Left ventricle myocardium inferior (tissue), 1 donor: ENCODE results near the gene SMC4. TPM values are rescaled to one million over a fixed set of nuclear protein-coding genes. Genes with fewer than 3 reads are reported as not detected.
"Not testable (repeated sequence)": the region's sequence is repeated elsewhere in the genome, so short reads cannot be mapped to it uniquely, and the experiment has no call there.

Experiments used
- DNase-seq: peaks from one replicate; pipeline ENCODE4 v3.0.0-alpha.2; 2020
- H3K27ac ChIP-seq: fragments of 200-600 bp; replicated peaks from 2 replicates; pipeline ENCODE4 v1.8.0; 2021
- H3K27me3 ChIP-seq: fragments of 200-600 bp; 2 replicates; pipeline ENCODE4 v1.8.0; 2021; ENCODE audit warnings: low read depth
- H3K36me3 ChIP-seq: fragments of 200-600 bp; 2 replicates; pipeline ENCODE4 v1.8.0; 2021
- H3K4me1 ChIP-seq: fragments of 200-600 bp; 2 replicates; pipeline ENCODE4 v1.8.0; 2021
- H3K4me3 ChIP-seq: fragments of 200-600 bp; 2 replicates; pipeline ENCODE4 v1.8.0; 2021; ENCODE audit warnings: mild to moderate bottlenecking, moderate library complexity
- H3K9me3 ChIP-seq: fragments of 200-600 bp; replicated peaks from 2 replicates; pipeline ENCODE4 v1.8.0; 2021
- intact Hi-C: fragments of 100-400 bp; cut with micrococcal nuclease; formaldehyde crosslinking; loops from one replicate; pipeline ENCODE4 v1.11.0; 2022
- total RNA-seq: library from RNA; stranded (reverse); fragmentation: NEBNext Ultra II Directional; extraction: Animal tissue kit (Norgen Biotek cat#: 25700); gene quantifications from one replicate; pipeline ENCODE4 v1.2.1, GENCODE V29; 2021
- TF ChIP-seq, protein P1 (sequence below): fragments of 200-600 bp; IDR thresholded peaks from 2 replicates; pipeline ENCODE4 v1.8.0; 2021; ENCODE audit warnings: antibody characterized with exemption, mild to moderate bottlenecking, borderline replicate concordance
- donor health status: DM: no; HTN: yes; CAD: no; lungs with severe emphysema.

The SMC4 gene
- total RNA-seq, 1 donor from 2014 or later = 18.4 TPM

DNA sequence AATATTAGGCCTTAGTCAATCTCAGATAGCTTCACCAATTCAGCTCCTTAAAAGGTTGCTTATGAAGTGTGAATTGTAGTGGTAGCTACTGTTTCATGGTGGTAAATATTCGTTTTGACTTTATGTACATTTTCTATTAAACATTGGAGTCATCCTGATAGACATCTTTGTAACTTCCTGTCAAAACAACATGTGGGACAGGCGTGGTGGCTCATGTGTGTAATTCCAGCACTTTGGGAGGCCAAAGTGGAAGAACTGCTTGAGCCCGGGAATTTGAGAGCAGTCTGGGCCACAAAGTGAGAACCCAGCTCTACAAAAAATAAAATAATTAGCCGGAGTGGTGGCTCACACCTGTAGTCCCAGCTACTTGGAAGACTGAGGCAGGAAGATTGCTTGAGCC lies 52.2 kb downstream of the SMC4 start:
- H3K4me1 ChIP-seq = peaks cover 22% of the 10 kb centered on the region
- H3K4me3 ChIP-seq = no peak overlapping the region
- peaks cover 34% of the 10 kb centered on the region for H3K27me3 ChIP-seq
- H3K9me3 ChIP-seq = no peaks in the 10 kb centered on the region
- H3K36me3 ChIP-seq = no peaks in the 10 kb centered on the region
- intact Hi-C loops = no loop called here
- DNase-seq = no peak
- TF ChIP-seq, protein P1, sequence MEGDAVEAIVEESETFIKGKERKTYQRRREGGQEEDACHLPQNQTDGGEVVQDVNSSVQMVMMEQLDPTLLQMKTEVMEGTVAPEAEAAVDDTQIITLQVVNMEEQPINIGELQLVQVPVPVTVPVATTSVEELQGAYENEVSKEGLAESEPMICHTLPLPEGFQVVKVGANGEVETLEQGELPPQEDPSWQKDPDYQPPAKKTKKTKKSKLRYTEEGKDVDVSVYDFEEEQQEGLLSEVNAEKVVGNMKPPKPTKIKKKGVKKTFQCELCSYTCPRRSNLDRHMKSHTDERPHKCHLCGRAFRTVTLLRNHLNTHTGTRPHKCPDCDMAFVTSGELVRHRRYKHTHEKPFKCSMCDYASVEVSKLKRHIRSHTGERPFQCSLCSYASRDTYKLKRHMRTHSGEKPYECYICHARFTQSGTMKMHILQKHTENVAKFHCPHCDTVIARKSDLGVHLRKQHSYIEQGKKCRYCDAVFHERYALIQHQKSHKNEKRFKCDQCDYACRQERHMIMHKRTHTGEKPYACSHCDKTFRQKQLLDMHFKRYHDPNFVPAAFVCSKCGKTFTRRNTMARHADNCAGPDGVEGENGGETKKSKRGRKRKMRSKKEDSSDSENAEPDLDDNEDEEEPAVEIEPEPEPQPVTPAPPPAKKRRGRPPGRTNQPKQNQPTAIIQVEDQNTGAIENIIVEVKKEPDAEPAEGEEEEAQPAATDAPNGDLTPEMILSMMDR = no peak
- H3K27ac ChIP-seq = no peak overlapping the region

DNA sequence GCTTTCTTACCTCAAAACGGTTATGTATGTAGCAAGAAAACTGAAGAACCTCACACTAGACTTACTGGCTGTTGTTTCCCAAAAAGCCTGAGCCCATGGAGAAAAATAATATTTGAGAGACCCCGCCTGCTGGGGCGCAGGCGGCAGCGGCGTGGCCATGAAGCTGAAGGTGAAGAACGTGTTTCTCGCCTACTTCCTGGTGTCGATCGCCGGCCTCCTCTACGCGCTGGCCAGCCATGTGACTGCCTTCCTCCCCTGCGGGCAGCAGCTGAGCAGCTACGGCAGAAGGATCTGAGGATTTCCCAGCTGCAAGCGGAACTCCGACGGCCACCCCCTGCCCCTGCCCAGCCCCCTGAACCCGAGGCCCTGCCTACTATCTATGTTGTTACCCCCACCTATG lies 52.8 kb downstream of the SMC4 start:
- H3K27ac ChIP-seq, intact Hi-C loops: not testable (repeated sequence)

DNA sequence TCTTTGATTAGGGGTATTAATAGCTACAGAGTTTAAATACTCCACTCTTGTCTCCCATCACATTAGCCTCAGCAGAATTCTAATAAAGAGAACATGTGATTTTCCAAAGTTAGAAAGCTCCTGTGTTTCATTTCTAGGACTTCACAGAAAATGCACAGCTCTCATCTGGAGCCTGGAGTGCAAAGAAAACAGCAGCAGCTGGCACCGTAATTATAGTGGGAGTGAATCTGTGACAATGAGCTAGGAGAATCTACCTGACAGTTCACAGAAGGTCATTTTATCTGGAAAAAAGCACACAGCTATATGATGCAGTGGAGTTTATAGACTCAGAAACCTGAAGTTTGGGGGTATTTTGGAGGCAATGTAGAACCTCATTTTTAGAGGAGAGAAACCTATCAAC lies 55.5 kb downstream of the SMC4 start:
- TF ChIP-seq, protein P1 = no peak
- peaks cover 10% of the 10 kb centered on the region for H3K4me1 ChIP-seq

More for the DNA sequence above, 52.8 kb downstream of the SMC4 start:
- Histone ChIP-seq H3K4me1 (peaks cover 22% of the 10 kb centered on the region), H3K27me3 (peaks cover 29% of the 10 kb centered on the region)
- not testable (repeated sequence) for H3K9me3 ChIP-seq, H3K36me3 ChIP-seq, DNase-seq, H3K4me3 ChIP-seq

DNA sequence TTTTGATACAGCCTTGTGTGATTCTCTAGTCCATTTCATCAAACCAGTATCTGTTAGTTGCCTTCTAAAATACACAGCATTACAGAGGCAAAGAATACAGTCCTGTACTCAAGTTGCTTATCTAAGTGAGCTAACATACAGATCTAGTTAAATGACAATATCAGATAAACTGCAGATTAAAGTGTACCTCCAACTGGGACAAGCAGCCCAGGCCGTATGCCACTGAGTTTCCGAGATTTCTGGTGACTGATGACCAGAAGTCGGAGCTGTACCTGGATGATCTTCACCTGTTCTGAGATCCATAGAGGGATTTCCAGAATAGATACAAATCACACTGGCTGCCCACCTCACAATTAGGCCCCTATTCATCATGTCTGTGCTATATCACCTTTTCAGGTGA lies 56.4 kb downstream of the SMC4 start:
- H3K9me3 ChIP-seq = no peaks in the 10 kb centered on the region
- H3K27ac ChIP-seq = no peak overlapping the region
- no peak overlapping the region for H3K4me3 ChIP-seq
- DNase-seq = no peak
- intact Hi-C loops = no loop called here
- peaks cover 6% of the 10 kb centered on the region for H3K27me3 ChIP-seq
- peaks cover under 1% of the 10 kb centered on the region for H3K4me1 ChIP-seq
- TF ChIP-seq, protein P1 = no peak
- no peaks in the 10 kb centered on the region for H3K36me3 ChIP-seq

More for the DNA sequence above, 55.5 kb downstream of the SMC4 start:
- DNase-seq = no peak
- H3K4me3 ChIP-seq = no peak overlapping the region
- H3K36me3 ChIP-seq = no peaks in the 10 kb centered on the region
- no peaks in the 10 kb centered on the region for H3K9me3 ChIP-seq
- H3K27ac ChIP-seq = no peak overlapping the region
- H3K27me3 ChIP-seq = peaks cover 8% of the 10 kb centered on the region
- intact Hi-C loops = no loop called here

DNA sequence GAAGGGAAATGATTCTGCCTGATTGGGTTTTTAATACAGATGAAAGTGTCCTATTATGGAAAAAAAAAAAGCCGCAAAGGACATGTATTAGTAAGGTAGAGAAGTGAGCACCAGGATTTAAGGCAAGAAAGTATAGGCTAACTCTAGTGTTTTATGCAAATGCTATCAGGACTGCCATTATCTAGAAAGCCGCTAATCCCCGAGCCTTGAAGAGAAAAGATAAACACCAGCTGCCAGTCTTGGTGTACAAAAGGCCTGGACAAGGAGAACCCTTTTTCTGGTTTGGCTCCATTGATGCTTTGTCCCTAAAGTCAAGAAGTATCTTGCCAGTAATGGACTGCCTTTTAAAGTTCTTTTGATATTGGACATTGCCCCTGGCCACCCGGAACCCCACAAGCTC lies 58.7 kb downstream of the SMC4 start:
- no peaks in the 10 kb centered on the region for H3K4me1 ChIP-seq
- no peak for DNase-seq
- H3K9me3 ChIP-seq = no peaks in the 10 kb centered on the region
- peaks cover 6% of the 10 kb centered on the region for H3K27me3 ChIP-seq
- H3K36me3 ChIP-seq = no peaks in the 10 kb centered on the region
- TF ChIP-seq, protein P1 = no peak
- intact Hi-C loops = no loop called here
- H3K4me3 ChIP-seq = no peak overlapping the region
- no peak overlapping the region for H3K27ac ChIP-seq

DNA sequence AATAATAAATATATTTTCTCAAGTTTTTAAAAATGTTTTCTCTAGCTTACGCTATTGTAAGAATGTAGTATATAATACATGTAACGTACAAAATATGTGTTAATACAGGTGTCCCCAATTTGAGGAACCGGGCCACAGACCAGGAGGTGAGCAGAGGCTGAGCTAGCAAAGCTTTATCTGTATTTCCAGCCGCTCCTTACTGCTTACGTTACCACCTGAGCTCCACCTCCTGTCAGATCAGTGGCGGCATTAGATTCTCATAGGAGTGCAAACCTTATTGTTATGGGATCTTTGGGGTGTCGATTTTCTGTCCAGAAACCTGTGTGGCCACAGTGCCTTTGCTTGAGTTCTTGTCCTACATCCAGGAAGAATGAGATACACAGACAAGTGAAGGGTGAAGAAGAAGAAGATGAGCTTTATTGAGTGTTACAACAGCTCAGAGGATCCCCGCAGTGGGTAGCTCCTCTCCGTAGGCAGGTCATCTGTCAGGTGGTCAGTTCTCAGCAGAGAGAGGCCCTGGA lies 60.1 kb downstream of the SMC4 start:
- no peak overlapping the region for H3K27ac ChIP-seq
- H3K27me3 ChIP-seq = peaks cover 6% of the 10 kb centered on the region
- no peaks in the 10 kb centered on the region for H3K9me3 ChIP-seq
- intact Hi-C loops = no loop called here
- no peak for DNase-seq
- TF ChIP-seq, protein P1 = no peak
- H3K4me3 ChIP-seq = no peak overlapping the region
- no peaks in the 10 kb centered on the region for H3K36me3 ChIP-seq
- no peaks in the 10 kb centered on the region for H3K4me1 ChIP-seq
